ENCODE measurements around the gene RPL39L.

The RPL39L gene

GRCh38 chr3:187131981-187132380, 7.3 kb downstream of the RPL39L start:
- H3K27ac Mint-ChIP-seq = peak overlapping the region; percentile 96 to 98
- H3K27me3 Mint-ChIP-seq = no peaks in the 10 kb centered on the region
- peaks cover 20 to 50% of the 10 kb centered on the region in 2 donors for H3K4me1 Mint-ChIP-seq (ENCODE audit: low read depth in 2 of 2)
- H3K9me3 Mint-ChIP-seq = peaks cover 4 to 6% of the 10 kb centered on the region in 2 donors
- ATAC-seq (replicated peaks) = no peak
- no peak overlapping the region for H3K4me3 Mint-ChIP-seq
- no peak for DNase-seq
- H3K36me3 Mint-ChIP-seq (ENCODE audit: insufficient read depth) = peaks cover 8% of the 10 kb centered on the region

- Mint-ChIP-seq H3K4me1 (ENCODE audit: low read depth in 2 of 2) (peaks cover 20 to 44% of the 10 kb centered on the region in 2 donors), H3K27me3 (no peaks in the 10 kb centered on the region), H3K27ac (peak overlapping the region; percentile 96 to 98), H3K9me3 (peaks cover 4 to 6% of the 10 kb centered on the region in 2 donors), H3K36me3 (ENCODE audit: insufficient read depth) (peaks cover 8% of the 10 kb centered on the region), H3K4me3 (peak overlapping the region; percentile 55 to 63)
- ATAC-seq (replicated peaks) = peak; percentile 98
- peak; percentile 41 to 46 (median 44) for DNase-seq
These were observed 8.8 kb downstream of the RPL39L start for GRCh38 chr3:187130346-187131066.

GRCh38 chr3:187125319-187126031, 13.8 kb downstream of the RPL39L start:
- Mint-ChIP-seq H3K36me3 (ENCODE audit: insufficient read depth) (no peaks in the 10 kb centered on the region), H3K4me1 (ENCODE audit: low read depth in 2 of 2) (peaks cover 6 to 16% of the 10 kb centered on the region in 2 donors), H3K4me3 (no peak overlapping the region), H3K27ac (no peak overlapping the region), H3K9me3 (peaks cover under 1 to 3% of the 10 kb centered on the region in 2 donors), H3K27me3 (no peaks in the 10 kb centered on the region)
- ATAC-seq (replicated peaks) (no peak), DNase-seq (no peak)

- Mint-ChIP-seq H3K4me1 (ENCODE audit: low read depth in 2 of 2) (peaks cover 0 to 6% of the 10 kb centered on the region in 2 donors), H3K4me3 (no peak overlapping the region), H3K9me3 (no peaks in the 10 kb centered on the region), H3K27me3 (no peaks in the 10 kb centered on the region), H3K36me3 (ENCODE audit: insufficient read depth) (no peaks in the 10 kb centered on the region), H3K27ac (no peak overlapping the region)
- no peak for ATAC-seq (replicated peaks)
- no peak for DNase-seq
These were observed 17.0 kb downstream of the RPL39L start for GRCh38 chr3:187122261-187122660.

- no peak for DNase-seq
- Mint-ChIP-seq H3K27me3 (no peaks in the 10 kb centered on the region), H3K4me1 (ENCODE audit: low read depth in 2 of 2) (peaks cover 0 to under 1% of the 10 kb centered on the region in 2 donors), H3K27ac (no peak overlapping the region), H3K36me3 (ENCODE audit: insufficient read depth) (no peaks in the 10 kb centered on the region), H3K9me3 (no peaks in the 10 kb centered on the region), H3K4me3 (no peak overlapping the region)
- no peak for ATAC-seq (replicated peaks)
These were observed 19.0 kb downstream of the RPL39L start for GRCh38 chr3:187120326-187120725.

- H3K4me3 Mint-ChIP-seq = no peak overlapping the region
- peaks cover 6 to 7% of the 10 kb centered on the region in 2 donors for H3K4me1 Mint-ChIP-seq (ENCODE audit: low read depth in 2 of 2)
- peak overlapping the region in 1 of 2 donors; percentile 38 for H3K27ac Mint-ChIP-seq
- no peaks in the 10 kb centered on the region for H3K36me3 Mint-ChIP-seq (ENCODE audit: insufficient read depth)
- no peak for ATAC-seq (replicated peaks)
- no peaks in the 10 kb centered on the region for H3K9me3 Mint-ChIP-seq
- H3K27me3 Mint-ChIP-seq = no peaks in the 10 kb centered on the region
- DNase-seq = no peak
These were observed 24.8 kb downstream of the RPL39L start for GRCh38 chr3:187114511-187114910.

GRCh38 chr3:187112934-187113793, 26.1 kb downstream of the RPL39L start:
- H3K27ac Mint-ChIP-seq = peak overlapping the region in 1 of 2 donors; percentile 36
- no peaks in the 10 kb centered on the region for H3K36me3 Mint-ChIP-seq (ENCODE audit: insufficient read depth)
- no peaks in the 10 kb centered on the region for H3K9me3 Mint-ChIP-seq
- H3K27me3 Mint-ChIP-seq = no peaks in the 10 kb centered on the region
- no peak overlapping the region for H3K4me3 Mint-ChIP-seq
- peak; percentile 54 for ATAC-seq (replicated peaks)
- peak; percentile 22 to 36 (median 28) for DNase-seq
- peaks cover 6 to 7% of the 10 kb centered on the region in 2 donors for H3K4me1 Mint-ChIP-seq (ENCODE audit: low read depth in 2 of 2)

GRCh38 chr3:187110156-187110555, 29.1 kb downstream of the RPL39L start:
- ATAC-seq (replicated peaks) (no peak), DNase-seq (no peak)
- Mint-ChIP-seq H3K4me3 (no peak overlapping the region), H3K27me3 (no peaks in the 10 kb centered on the region), H3K4me1 (ENCODE audit: low read depth in 2 of 2) (peaks cover 6 to 7% of the 10 kb centered on the region in 2 donors), H3K9me3 (no peaks in the 10 kb centered on the region), H3K27ac (peak overlapping the region in 1 of 2 donors; percentile 32), H3K36me3 (ENCODE audit: insufficient read depth) (no peaks in the 10 kb centered on the region)

- DNase-seq (no peak), ATAC-seq (replicated peaks) (no peak)
- Mint-ChIP-seq H3K27me3 (no peaks in the 10 kb centered on the region), H3K36me3 (ENCODE audit: insufficient read depth) (no peaks in the 10 kb centered on the region), H3K9me3 (no peaks in the 10 kb centered on the region), H3K4me3 (no peak overlapping the region), H3K4me1 (ENCODE audit: low read depth in 2 of 2) (peaks cover 3% of the 10 kb centered on the region in 2 donors), H3K27ac (no peak overlapping the region)
These were observed 31.3 kb downstream of the RPL39L start for GRCh38 chr3:187107989-187108388.

- Mint-ChIP-seq H3K4me1 (ENCODE audit: low read depth in 2 of 2) (peaks cover 14 to 16% of the 10 kb centered on the region in 2 donors), H3K27ac (no peak overlapping the region), H3K36me3 (ENCODE audit: insufficient read depth) (no peaks in the 10 kb centered on the region), H3K27me3 (no peaks in the 10 kb centered on the region), H3K4me3 (no peak overlapping the region), H3K9me3 (no peaks in the 10 kb centered on the region)
- ATAC-seq (replicated peaks) (no peak), DNase-seq (no peak)
These were observed 33.6 kb downstream of the RPL39L start for GRCh38 chr3:187105700-187106099.

GRCh38 chr3:187104933-187105332, 34.4 kb downstream of the RPL39L start:
- DNase-seq (no peak), ATAC-seq (replicated peaks) (peak; percentile 20)
- H3K4me3 Mint-ChIP-seq = no peak overlapping the region
- no peaks in the 10 kb centered on the region for H3K36me3 Mint-ChIP-seq (ENCODE audit: insufficient read depth)
- H3K4me1 Mint-ChIP-seq (ENCODE audit: low read depth in 2 of 2) = peaks cover 14 to 16% of the 10 kb centered on the region in 2 donors
- H3K9me3 Mint-ChIP-seq = no peaks in the 10 kb centered on the region
- no peaks in the 10 kb centered on the region for H3K27me3 Mint-ChIP-seq
- no peak overlapping the region for H3K27ac Mint-ChIP-seq

- DNase-seq (no peak), ATAC-seq (replicated peaks) (no peak)
- Mint-ChIP-seq H3K4me3 (no peak overlapping the region), H3K9me3 (no peaks in the 10 kb centered on the region), H3K27ac (no peak overlapping the region), H3K27me3 (no peaks in the 10 kb centered on the region), H3K36me3 (ENCODE audit: insufficient read depth) (no peaks in the 10 kb centered on the region), H3K4me1 (ENCODE audit: low read depth in 2 of 2) (peaks cover 14 to 16% of the 10 kb centered on the region in 2 donors)
These were observed 35.0 kb downstream of the RPL39L start for GRCh38 chr3:187104342-187104741.

- no peaks in the 10 kb centered on the region for H3K36me3 Mint-ChIP-seq (ENCODE audit: insufficient read depth)
- H3K4me1 Mint-ChIP-seq (ENCODE audit: low read depth in 2 of 2) = peaks cover 14 to 18% of the 10 kb centered on the region in 2 donors
- DNase-seq (no peak), ATAC-seq (replicated peaks) (no peak)
- peak overlapping the region in 1 of 2 donors; percentile 57 for H3K27ac Mint-ChIP-seq
- H3K9me3 Mint-ChIP-seq = no peaks in the 10 kb centered on the region
- no peak overlapping the region for H3K4me3 Mint-ChIP-seq
- H3K27me3 Mint-ChIP-seq = no peaks in the 10 kb centered on the region
These were observed 36.0 kb downstream of the RPL39L start for GRCh38 chr3:187103251-187103650.

All from effector memory CD8-positive, alpha-beta T cell (primary cell).